PC-3 (cell line): Measurements from ENCODE around the gene PKNOX2. TPM values are rescaled to one million over a fixed set of nuclear protein-coding genes. Genes with fewer than 3 reads are reported as not detected.

Experiments used
- ATAC-seq: fragments of 200-7000 bp; cut with Tn5 transposase; 2 replicates; pipeline ENCODE4 v1.9.1; 2020; ENCODE audit warnings: mild to moderate bottlenecking, moderate library complexity
- BruUV-seq: library from RNA; stranded (reverse); fragments of 400-500 nt; replicated peaks from 2 replicates; lab custom pipeline; 2021; lab: Mats Ljungman, UMichigan
- CTCF ChIA-PET: fragments of 300-600 bp; sonication (Branson Sonifier 250); formaldehyde crosslinking; loops from one replicate; lab custom pipeline; 2022; ENCODE audit warnings: antibody characterized with exemption; lab: Charles Lee
- POLR2A ChIA-PET: fragments of 300-600 bp; sonication (Branson Sonifier 250); formaldehyde crosslinking; loops from one replicate; lab custom pipeline; 2022; ENCODE audit warnings: antibody characterized with exemption; ENCODE audit not compliant: unreplicated experiment; lab: Charles Lee
- DNase-seq: peaks from one replicate; pipeline ENCODE4 v3.0.0-alpha.2; 2015
- H2AFZ ChIP-seq: fragments of 300-600 bp; sonication (generic); 2 replicates; pipeline ENCODE4 v1.6.0; 2016; ENCODE audit warnings: antibody characterized with exemption, low read length
- H3F3A ChIP-seq: fragments of 300-600 bp; sonication (generic); one replicate; pipeline ENCODE4 v1.6.0; 2017; ENCODE audit warnings: antibody characterized with exemption, low read length, control low read depth, mild to moderate bottlenecking; ENCODE audit not compliant: unreplicated experiment
- H3K27ac ChIP-seq: fragments of 300-600 bp; sonication (generic); 2 replicates; pipeline ENCODE4 v1.5.1; 2016; ENCODE audit warnings: mild to moderate bottlenecking, low read length
- H3K27me3 ChIP-seq: fragments of 300-600 bp; sonication (generic); 2 replicates; pipeline ENCODE4 v1.6.1; 2016; ENCODE audit warnings: low read length, mixed read lengths
- H3K36me3 ChIP-seq: fragments of 300-600 bp; sonication (generic); 2 replicates; pipeline ENCODE4 v1.6.1; 2016; ENCODE audit warnings: low read depth, mixed run types, low read length, mixed read lengths
- H3K4me1 ChIP-seq: fragments of 300-600 bp; sonication (generic); 2 replicates; pipeline ENCODE4 v1.5.1; 2016; ENCODE audit warnings: low read length; ENCODE audit not compliant: insufficient read depth
- H3K4me2 ChIP-seq: fragments of 300-600 bp; sonication (generic); 2 replicates; pipeline ENCODE4 v1.6.0; 2016; ENCODE audit warnings: low read length
- H3K4me3 ChIP-seq: fragments of 300-600 bp; sonication (generic); 2 replicates; pipeline ENCODE4 v1.5.1; 2016; ENCODE audit warnings: mild to moderate bottlenecking, low read length, mixed read lengths
- H3K79me2 ChIP-seq: fragments of 300-600 bp; sonication (generic); 2 replicates; pipeline ENCODE4 v1.6.1; 2017; ENCODE audit warnings: low read length, mixed read lengths
- H3K9ac ChIP-seq: fragments of 300-600 bp; sonication (generic); 2 replicates; pipeline ENCODE4 v1.6.0; 2016; ENCODE audit warnings: mild to moderate bottlenecking, low read length
- H3K9me2 ChIP-seq: fragments of 300-600 bp; sonication (generic); replicated peaks from 2 replicates; pipeline ENCODE4 v1.6.1; 2016; ENCODE audit warnings: mixed run types, low read length, mixed read lengths
- H3K9me3 ChIP-seq: fragments of 300-600 bp; sonication (generic); 2 replicates; pipeline ENCODE4 v1.6.1; 2016; ENCODE audit warnings: low read length, mixed read lengths
- H4K20me1 ChIP-seq: fragments of 300-600 bp; sonication (generic); 2 replicates; pipeline ENCODE4 v1.6.1; 2016; ENCODE audit warnings: low read length, mixed read lengths
- CTCF ChIP-seq: fragments of 300-600 bp; sonication (generic); conservative IDR thresholded peaks from 2 replicates; pipeline ENCODE4 v1.5.1; 2017; ENCODE audit warnings: antibody characterized with exemption, low read depth, mild to moderate bottlenecking, low read length
- EZH2 ChIP-seq: fragments of 300-600 bp; sonication (generic); IDR thresholded peaks from one replicate; pipeline ENCODE4 v1.6.1; 2017; ENCODE audit warnings: antibody characterized with exemption, mild to moderate bottlenecking, low read length; ENCODE audit not compliant: unreplicated experiment
- EZH2phosphoT487 ChIP-seq: fragments of 300-600 bp; sonication (generic); IDR thresholded peaks from 2 replicates; pipeline ENCODE4 v1.6.1; 2018; ENCODE audit warnings: mild to moderate bottlenecking, antibody characterized with exemption, low read length, borderline replicate concordance
- intact Hi-C: fragments of 100-400 bp; cut with micrococcal nuclease; formaldehyde crosslinking; loops from 2 replicates; pipeline ENCODE4 v1.9.0; 2023
- total RNA-seq: library from RNA; depleted of rRNA; stranded (reverse); fragments of >200 nt; gene quantifications from 2 replicates; pipeline ENCODE4 v1.2.3, GENCODE V29; 2014

Gene PKNOX2
- total RNA-seq, 1 experiment from 2014 or later, result not detected

GRCh38 chr11:125351033-125351867 lies 186.7 kb downstream of the PKNOX2 start:
- Histone ChIP-seq H3K9ac (no peak overlapping the region), H3F3A (no peaks in the 10 kb centered on the region), H3K4me1 (no peaks in the 10 kb centered on the region), H2AFZ (no peak overlapping the region), H3K9me3 (no peaks in the 10 kb centered on the region), H3K27me3 (peaks cover 36% of the 10 kb centered on the region), H3K27ac (no peak overlapping the region), H3K9me2 (no peaks in the 10 kb centered on the region), H3K36me3 (no peaks in the 10 kb centered on the region), H3K79me2 (no peaks in the 10 kb centered on the region), H4K20me1 (no peaks in the 10 kb centered on the region), H3K4me2 (no peak overlapping the region), H3K4me3 (no peak overlapping the region)
- ChIA-PET POLR2A (no interaction called here), CTCF (interaction anchor here (0.6 kb wide), 1 partner anchor 209 kb away, joined by 8 read pairs; no protein-coding TSS in a partner anchor)
- BruUV-seq, result no TSS peak
- intact Hi-C loops, result no loop called here
- ATAC-seq (no peak), DNase-seq (no peak)
- TF ChIP-seq EZH2 (no peak), CTCF (no peak), EZH2phosphoT487 (no peak)

GRCh38 chr11:125351868-125352250 lies 187.3 kb downstream of the PKNOX2 start:
- peaks cover 36% of the 10 kb centered on the region for H3K27me3 ChIP-seq
- CTCF ChIA-PET, result no interaction called here
- no peak overlapping the region for H3K4me2 ChIP-seq
- H3K4me3 ChIP-seq, result no peak overlapping the region
- no peak overlapping the region for H3K27ac ChIP-seq
- no peaks in the 10 kb centered on the region for H3K9me3 ChIP-seq
- POLR2A ChIA-PET, result no interaction called here
- no peaks in the 10 kb centered on the region for H3F3A ChIP-seq
- H2AFZ ChIP-seq, result no peak overlapping the region
- DNase-seq (no peak), ATAC-seq (no peak)
- TF ChIP-seq EZH2phosphoT487 (no peak), EZH2 (no peak), CTCF (no peak)
- H3K79me2 ChIP-seq, result no peaks in the 10 kb centered on the region
- H3K9ac ChIP-seq, result no peak overlapping the region
- no TSS peak for BruUV-seq
- H4K20me1 ChIP-seq, result no peaks in the 10 kb centered on the region
- H3K4me1 ChIP-seq, result no peaks in the 10 kb centered on the region
- H3K36me3 ChIP-seq, result no peaks in the 10 kb centered on the region
- intact Hi-C loops, result no loop called here
- H3K9me2 ChIP-seq, result no peaks in the 10 kb centered on the region

GRCh38 chr11:125356797-125357196 lies 192.2 kb downstream of the PKNOX2 start:
- no TSS peak for BruUV-seq

More at GRCh38 chr11:125356797-125357196, 192.2 kb downstream of the PKNOX2 start:
- no peak overlapping the region for H3K9ac ChIP-seq
- intact Hi-C loops, result no loop called here
- TF ChIP-seq EZH2 (no peak), CTCF (no peak), EZH2phosphoT487 (no peak)
- H3K4me3 ChIP-seq, result no peak overlapping the region
- ChIA-PET CTCF (interaction anchor here (0.8 kb wide), 1 partner anchor 11 kb away, joined by 3 read pairs; no protein-coding TSS in a partner anchor), POLR2A (no interaction called here)
- no peaks in the 10 kb centered on the region for H3F3A ChIP-seq
- DNase-seq (no peak), ATAC-seq (no peak)
- H3K36me3 ChIP-seq, result no peaks in the 10 kb centered on the region
- H3K9me2 ChIP-seq, result no peaks in the 10 kb centered on the region
- H3K27me3 ChIP-seq, result peaks cover 20% of the 10 kb centered on the region
- H2AFZ ChIP-seq, result no peak overlapping the region
- no peaks in the 10 kb centered on the region for H3K4me1 ChIP-seq
- no peak overlapping the region for H3K4me2 ChIP-seq
- no peaks in the 10 kb centered on the region for H3K9me3 ChIP-seq
- no peaks in the 10 kb centered on the region for H3K79me2 ChIP-seq
- no peaks in the 10 kb centered on the region for H4K20me1 ChIP-seq
- no peak overlapping the region for H3K27ac ChIP-seq
